ENCODE results near the gene ADAM12. TPM values are rescaled to one million over a fixed set of nuclear protein-coding genes. Genes with fewer than 3 reads are reported as not detected.

The ADAM12 gene
- total and polyA plus RNA-seq, 2 experiments from 2014 or later = 0.13 to 0.87 TPM

GRCh38 chr10:126302476-126302756 is 85.9 kb downstream of the ADAM12 start:
- ATAC-seq = peak; percentile 66
- no peak overlapping the region for H3K27ac Mint-ChIP-seq

GRCh38 chr10:126301701-126302475 is 86.4 kb downstream of the ADAM12 start:
- peaks cover 12% of the 10 kb centered on the region; the same call in 2 of the 3 replicates for H3K9me3 Mint-ChIP-seq
- Histone ChIP-seq H3K36me3 (ENCODE audit: insufficient read depth) (no peaks in the 10 kb centered on the region), H3F3A (replicated peaks; ENCODE audit: low read depth) (no peaks in the 10 kb centered on the region), H3K4me2 (no peak overlapping the region), H3K4me3 (no peak overlapping the region), H2AFZ (peak overlapping the region; percentile 48; the same call in 1 of the 2 replicates), H3K79me2 (replicated peaks; ENCODE audit: insufficient read depth) (no peaks in the 10 kb centered on the region), H3K9me2 (ENCODE audit: insufficient read depth) (no peaks in the 10 kb centered on the region), H3K27me3 (ENCODE audit: insufficient read depth) (no peaks in the 10 kb centered on the region), H4K20me1 (replicated peaks; ENCODE audit: insufficient read depth) (no peaks in the 10 kb centered on the region), H3K27ac (ENCODE audit: low read depth) (no peak overlapping the region), H3K4me1 (ENCODE audit: insufficient read depth) (peaks cover 2% of the 10 kb centered on the region; the same call in 1 of the 2 replicates)
- DNase-seq (ENCODE audit: low spot score) = no peak
- no peak overlapping the region for H3K4me3 Mint-ChIP-seq
- peaks cover 5% of the 10 kb centered on the region; the same call in 2 of the 3 replicates for H3K36me3 Mint-ChIP-seq (ENCODE audit: low read depth)
- peaks cover 10% of the 10 kb centered on the region for H3K4me1 Mint-ChIP-seq
- no peak overlapping the region for H3K27ac Mint-ChIP-seq
- no peak for ATAC-seq
- no peaks in the 10 kb centered on the region for H3K27me3 Mint-ChIP-seq (ENCODE audit: insufficient read depth, low read depth, poor library complexity)
- no peak for TF ChIP-seq POLR2AphosphoS5 (IDR thresholded peaks at IDR 0.05; ENCODE audit: low read depth)
- no peak for TF ChIP-seq ZNF462 (CRISPR knock-in tag; IDR thresholded peaks at IDR 0.05)
- no peak for TF ChIP-seq EZH2phosphoT487 (IDR thresholded peaks at IDR 0.05; ENCODE audit: unreplicated experiment)
- TF ChIP-seq ZNF331 (CRISPR knock-in tag; IDR thresholded peaks at IDR 0.05; ENCODE audit: low read depth) = no peak
- TF ChIP-seq EZH2 (IDR thresholded peaks at IDR 0.05; ENCODE audit: low read depth, unreplicated experiment) = no peak
- TF ChIP-seq NANOG (IDR thresholded peaks at IDR 0.05; ENCODE audit: borderline replicate concordance) = no peak

More at GRCh38 chr10:126302476-126302756, 85.9 kb downstream of the ADAM12 start:
- no peaks in the 10 kb centered on the region for H3K79me2 ChIP-seq (replicated peaks; ENCODE audit: insufficient read depth)
- Mint-ChIP-seq H3K27me3 (ENCODE audit: insufficient read depth, low read depth, poor library complexity) (no peaks in the 10 kb centered on the region), H3K4me1 (peaks cover 10% of the 10 kb centered on the region), H3K36me3 (ENCODE audit: low read depth) (peaks cover 5% of the 10 kb centered on the region; the same call in 2 of the 3 replicates), H3K9me3 (peaks cover 12% of the 10 kb centered on the region; the same call in 2 of the 3 replicates), H3K4me3 (no peak overlapping the region)
- H3K9me2 ChIP-seq (ENCODE audit: insufficient read depth) = no peaks in the 10 kb centered on the region
- H3K27me3 ChIP-seq (ENCODE audit: insufficient read depth) = no peaks in the 10 kb centered on the region
- peak; percentile 2 for DNase-seq (ENCODE audit: low spot score)
- no peak overlapping the region for H3K4me2 ChIP-seq
- no peak overlapping the region for H3K4me3 ChIP-seq
- no peak overlapping the region for H3K27ac ChIP-seq (ENCODE audit: low read depth)
- peaks cover 2% of the 10 kb centered on the region; the same call in 1 of the 2 replicates for H3K4me1 ChIP-seq (ENCODE audit: insufficient read depth)
- TF ChIP-seq REST (IDR thresholded peaks at IDR 0.05; ENCODE audit: unreplicated experiment) = no peak
- no peak for TF ChIP-seq EZH2phosphoT487 (IDR thresholded peaks at IDR 0.05; ENCODE audit: unreplicated experiment)
- H3F3A ChIP-seq (replicated peaks; ENCODE audit: low read depth) = no peaks in the 10 kb centered on the region
- no peaks in the 10 kb centered on the region for H4K20me1 ChIP-seq (replicated peaks; ENCODE audit: insufficient read depth)
- no peaks in the 10 kb centered on the region for H3K36me3 ChIP-seq (ENCODE audit: insufficient read depth)
- H2AFZ ChIP-seq = peak overlapping the region; percentile 48; the same call in 1 of the 2 replicates
